SK-N-SH (cell line): ENCODE results near the gene PRR12. TPM values are rescaled to one million over a fixed set of nuclear protein-coding genes. Genes with fewer than 3 reads are reported as not detected.

Experiments used
- CTCF ChIA-PET: fragments of 300-600, 350-600 bp; formaldehyde crosslinking; extraction: SDS; loops from one replicate; lab custom pipeline; 2021; lab: Yijun Ruan, JAX
- POLR2A ChIA-PET: fragments of 350-600 bp; sonication (Branson Sonifier 250); formaldehyde crosslinking; extraction: SDS; loops from one replicate; lab custom pipeline; 2020; ENCODE audit warnings: antibody characterized with exemption, inconsistent platforms; lab: Yijun Ruan, JAX
- DNase-seq: peaks from one replicate; pipeline ENCODE4 v3.0.0; 2012
- H2AFZ ChIP-seq: fragments of 200-600 bp; sonication (generic); 2 replicates; pipeline ENCODE4 v1.8.1; 2016; ENCODE audit warnings: antibody characterized with exemption, mild to moderate bottlenecking, low read depth
- H3F3A ChIP-seq: fragments of 200-600 bp; sonication (generic); replicated peaks from 2 replicates; pipeline ENCODE3; 2016; ENCODE audit warnings: antibody characterized with exemption, mild to moderate bottlenecking; ENCODE audit not compliant: insufficient read depth
- H3K27ac ChIP-seq, 2 experiments: fragments of 200-500 bp in 1 of 2; fragments of 200-600 bp in 1 of 2; sonication (Bioruptor generic) in 1 of 2; sonication (generic), shearing (Covaris generic) in 1 of 2; 2 replicates each; pipeline versions ENCODE4 v1.5.1 to v1.6.1; 2014 to 2016; ENCODE audit warnings: low read depth in 2 of 2, inconsistent platforms in 1 of 2, low read length in 1 of 2, mild to moderate bottlenecking in 1 of 2, mixed read lengths in 1 of 2
- H3K27me3 ChIP-seq: fragments of 200-600 bp; sonication (generic), shearing (Covaris generic); 2 replicates; pipeline ENCODE4 v1.6.1; 2016; ENCODE audit warnings: mixed run types; ENCODE audit not compliant: insufficient read depth
- H3K36me3 ChIP-seq, 2 experiments: fragments of 200-500 bp in 1 of 2; fragments of 200-600 bp in 1 of 2; sonication (Bioruptor generic) in 1 of 2; sonication (generic) in 1 of 2; replicated peaks in 1 of 2; 2 replicates each; pipeline versions ENCODE3 to v1.5.1; 2014 to 2016; ENCODE audit warnings: low read length in 1 of 2, mild to moderate bottlenecking in 1 of 2; ENCODE audit not compliant: insufficient read depth in 2 of 2, control insufficient read depth in 1 of 2
- H3K4me1 ChIP-seq, 2 experiments: fragments of 200-500 bp in 1 of 2; fragments of 200-600 bp in 1 of 2; sonication (Bioruptor generic) in 1 of 2; sonication (generic), shearing (Covaris generic) in 1 of 2; 2 replicates each; pipeline versions ENCODE4 v1.5.1 to v1.6.1; 2014 to 2016; ENCODE audit warnings: low read depth in 1 of 2, low read length in 1 of 2, mixed run types in 1 of 2; ENCODE audit not compliant: insufficient read depth in 2 of 2, control insufficient read depth in 1 of 2
- H3K4me2 ChIP-seq: fragments of 200-600 bp; sonication (generic), shearing (Covaris generic); 2 replicates; pipeline ENCODE4 v1.6.1; 2017; ENCODE audit warnings: mixed run types
- H3K4me3 ChIP-seq, 2 experiments: fragments of 200-500 bp in 1 of 2; fragments of 200-600 bp in 1 of 2; sonication (Bioruptor generic) in 1 of 2; sonication (generic), shearing (Covaris generic) in 1 of 2; 2 replicates each; pipeline versions ENCODE4 v1.5.1 to v1.8.1; 2014 to 2016; ENCODE audit warnings: low read depth in 2 of 2, inconsistent platforms in 1 of 2, low read length in 1 of 2, mild to moderate bottlenecking in 1 of 2, mixed read lengths in 1 of 2, moderate library complexity in 1 of 2
- H3K79me2 ChIP-seq: fragments of 200-600 bp; sonication (generic); 2 replicates; pipeline ENCODE4 v1.8.1; 2017; ENCODE audit warnings: mild to moderate bottlenecking; ENCODE audit not compliant: insufficient read depth
- H3K9ac ChIP-seq: fragments of 200-600 bp; sonication (generic); 2 replicates; pipeline ENCODE4 v1.6.1; 2017; ENCODE audit warnings: mixed run types
- H3K9me2 ChIP-seq: fragments of 200-600 bp; sonication (generic); 2 replicates; pipeline ENCODE4 v1.6.1; 2017; ENCODE audit warnings: mixed run types
- H3K9me3 ChIP-seq: fragments of 200-600 bp; sonication (generic); 2 replicates; pipeline ENCODE4 v1.6.1; 2017; ENCODE audit warnings: mixed run types, mild to moderate bottlenecking, moderate library complexity
- H4K20me1 ChIP-seq: fragments of 200-600 bp; sonication (generic); 2 replicates; pipeline ENCODE4 v1.6.1; 2017; ENCODE audit warnings: mild to moderate bottlenecking, mixed run types; ENCODE audit not compliant: insufficient read depth
- CTCF ChIP-seq: fragments of 200-600 bp; sonication (generic); IDR thresholded peaks from 2 replicates; pipeline ENCODE4 v1.6.1; 2017; ENCODE audit warnings: antibody characterized with exemption, mild to moderate bottlenecking, moderate library complexity
- FOXJ3 ChIP-seq: sonication (generic); formaldehyde crosslinking; IDR thresholded peaks from 2 replicates; pipeline ENCODE4 v1.5.1; 2020; ENCODE audit warnings: mild to moderate bottlenecking, missing genetic modification reagents
- FOXM1 ChIP-seq: IDR thresholded peaks from 2 replicates; pipeline ENCODE4 v1.4.0; 2012; ENCODE audit warnings: low read depth, mild to moderate bottlenecking
- IRF3 ChIP-seq: fragments of 150-350 bp; IDR thresholded peaks from 2 replicates; pipeline ENCODE4 v1.6.1; 2016; ENCODE audit warnings: mild to moderate bottlenecking, low read depth, low read length
- JUND ChIP-seq: IDR thresholded peaks from 2 replicates; pipeline ENCODE4 v1.4.0; 2012
- MEF2A ChIP-seq: IDR thresholded peaks from 2 replicates; pipeline ENCODE4 v1.4.0; 2012; ENCODE audit warnings: low read depth, borderline replicate concordance
- MXI1 ChIP-seq: IDR thresholded peaks from 2 replicates; pipeline ENCODE4 v1.6.1; 2012; ENCODE audit warnings: mild to moderate bottlenecking, low read depth, low read length, improper control_type of control experiment
- NFIC ChIP-seq: IDR thresholded peaks from 2 replicates; pipeline ENCODE4 v1.4.0; 2012; ENCODE audit warnings: borderline replicate concordance
- POLR2AphosphoS5 ChIP-seq: IDR thresholded peaks from 2 replicates; pipeline ENCODE4 v1.6.1; 2012; ENCODE audit warnings: low read depth, low read length
- RCOR1 ChIP-seq: fragments of 150-350 bp; IDR thresholded peaks from 2 replicates; pipeline ENCODE4 v1.6.1; 2017; ENCODE audit warnings: antibody characterized with exemption, low read length
- REST ChIP-seq: IDR thresholded peaks from 2 replicates; pipeline ENCODE4 v1.6.1; 2012; ENCODE audit warnings: mild to moderate bottlenecking, low read depth, low read length, moderate library complexity
- RFX5 ChIP-seq: IDR thresholded peaks from 2 replicates; pipeline ENCODE4 v1.6.1; 2012; ENCODE audit warnings: mild to moderate bottlenecking, improper control_type of control experiment, low read length
- RXRA ChIP-seq: IDR thresholded peaks from 2 replicates; pipeline ENCODE4 v1.4.0; 2012; ENCODE audit warnings: low read depth, mild to moderate bottlenecking, borderline replicate concordance
- SMC3 ChIP-seq: IDR thresholded peaks from 2 replicates; pipeline ENCODE4 v1.6.1; 2012; ENCODE audit warnings: low read depth, low read length, improper control_type of control experiment
- TCF12 ChIP-seq: IDR thresholded peaks from 2 replicates; pipeline ENCODE4 v1.4.0; 2012
- USF2 ChIP-seq: fragments of 150-350 bp; IDR thresholded peaks from 2 replicates; pipeline ENCODE4 v1.6.1; 2017; ENCODE audit warnings: antibody characterized with exemption, low read length, low read depth, borderline replicate concordance
- YY1 ChIP-seq: IDR thresholded peaks from 2 replicates; pipeline ENCODE4 v1.4.0; 2012; ENCODE audit warnings: low read depth, mild to moderate bottlenecking
- WGBS: methylation state at CpG from one replicate; pipeline ENCODE4 v1.1.6; 2017; ENCODE audit warnings: low lambda C conversion rate; 5-methylcytosine and 5-hydroxymethylcytosine counted together
- polyA plus RNA-seq, 3 experiments: library from polyadenylated mRNA; depleted of rRNA; stranded (reverse); fragments of >200 nt; gene quantifications; 2 replicates each; pipeline ENCODE4 v1.2.3, GENCODE V29; 2012
- TF ChIP-seq, protein P1 (sequence below): IDR thresholded peaks from 2 replicates; pipeline ENCODE4; 2012

Gene PRR12
- polyA plus RNA-seq, 1 of the 3 experiments (the other 2 are of a cell fraction) = 1.7 TPM

- TF ChIP-seq, protein P1, sequence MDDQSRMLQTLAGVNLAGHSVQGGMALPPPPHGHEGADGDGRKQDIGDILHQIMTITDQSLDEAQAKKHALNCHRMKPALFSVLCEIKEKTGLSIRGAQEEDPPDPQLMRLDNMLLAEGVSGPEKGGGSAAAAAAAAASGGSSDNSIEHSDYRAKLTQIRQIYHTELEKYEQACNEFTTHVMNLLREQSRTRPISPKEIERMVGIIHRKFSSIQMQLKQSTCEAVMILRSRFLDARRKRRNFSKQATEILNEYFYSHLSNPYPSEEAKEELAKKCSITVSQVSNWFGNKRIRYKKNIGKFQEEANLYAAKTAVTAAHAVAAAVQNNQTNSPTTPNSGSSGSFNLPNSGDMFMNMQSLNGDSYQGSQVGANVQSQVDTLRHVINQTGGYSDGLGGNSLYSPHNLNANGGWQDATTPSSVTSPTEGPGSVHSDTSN = no peak
- TF ChIP-seq MXI1 (no peak), FOXM1 (no peak), REST (no peak), POLR2AphosphoS5 (no peak), TCF12 (no peak), JUND (no peak), RCOR1 (no peak)
- TF ChIP-seq, all 33 proteins: peak for 0
These were observed 38.2 kb upstream of the PRR12 start (continued) for GRCh38 chr19:49552749-49553148.

DNA sequence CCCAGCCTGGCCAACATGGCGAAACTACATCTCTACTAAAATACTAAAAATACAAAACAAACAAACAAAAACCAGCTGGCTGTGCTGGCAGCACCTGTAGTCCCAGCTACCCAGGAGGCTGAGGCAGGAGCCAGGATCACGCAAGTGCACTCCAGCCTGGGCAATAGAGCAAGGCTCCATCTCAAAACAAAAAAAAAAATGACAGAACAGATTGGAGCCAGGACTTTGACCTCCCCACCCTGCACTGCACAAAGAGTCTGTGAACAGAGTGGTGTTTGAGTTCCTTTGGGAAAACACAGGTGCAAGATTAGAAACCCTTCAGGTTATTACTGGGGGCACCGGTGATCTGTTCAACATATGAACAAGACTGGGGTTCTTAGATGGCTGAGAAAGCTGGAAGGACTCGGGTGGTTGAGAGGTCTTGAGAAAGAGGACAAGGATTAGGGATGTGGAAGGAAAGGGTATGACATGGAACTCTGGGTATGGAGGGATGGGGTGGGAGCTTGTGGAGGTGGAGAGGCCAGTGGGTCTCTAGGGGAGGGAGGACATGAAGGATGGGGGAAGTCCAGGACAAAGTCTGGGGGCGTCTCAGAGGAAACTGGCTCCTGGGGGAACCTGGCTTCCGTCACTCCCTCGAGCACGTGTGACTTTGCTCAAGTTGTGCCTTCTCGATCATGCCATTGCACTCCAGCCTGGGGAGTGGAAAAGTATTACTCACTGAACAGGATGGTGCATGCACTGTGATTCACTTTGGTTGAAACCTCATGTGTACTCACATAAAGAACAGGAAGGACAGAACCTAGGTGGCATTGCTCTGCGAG lies 37.3 kb upstream of the PRR12 start:
- H3K9me2 ChIP-seq = no peaks in the 10 kb centered on the region
- no peaks in the 10 kb centered on the region for H3K79me2 ChIP-seq
- no peaks in the 10 kb centered on the region; a peak in 1 of 4 replicates for H3K4me1 ChIP-seq
- H3K9me3 ChIP-seq = no peaks in the 10 kb centered on the region
- H3K27ac ChIP-seq = no peak overlapping the region
- CTCF ChIA-PET = interaction anchor here (1.6 to 2.0 kb wide), 2 partner anchors 17 to 19 kb away, joined by 4 read pairs; no protein-coding TSS in a partner anchor
- H2AFZ ChIP-seq = no peak overlapping the region
- H3F3A ChIP-seq = peaks cover 10% of the 10 kb centered on the region
- WGBS = 79% methylated on average over 10 of the region's 10 CpGs
- H3K4me3 ChIP-seq = no peak overlapping the region
- POLR2A ChIA-PET = no interaction called here
- H3K4me2 ChIP-seq = no peak overlapping the region
- H4K20me1 ChIP-seq = no peaks in the 10 kb centered on the region
- H3K36me3 ChIP-seq = peaks cover 18 to 25% of the 10 kb centered on the region in 2 experiments
- H3K27me3 ChIP-seq = no peaks in the 10 kb centered on the region
- no peak overlapping the region for H3K9ac ChIP-seq
- no peak for DNase-seq
- TF ChIP-seq JUND (no peak), FOXJ3 (CRISPR knock-in tag) (no peak), SMC3 (no peak), YY1 (no peak), RFX5 (no peak), REST (no peak), NFIC (no peak), IRF3 (no peak), POLR2AphosphoS5 (no peak), RXRA (no peak), MEF2A (no peak), USF2 (no peak), CTCF (no peak)
